GM19239 (cell line): Measurements from ENCODE around the gene TCF7.
"Not testable (repeated sequence)": the region's sequence is repeated elsewhere in the genome, so short reads cannot be mapped to it uniquely, and the experiment has no call there.

Experiments used
- DNase-seq: peaks from one replicate; pipeline ENCODE4 v3.0.0; 2011; ENCODE audit warnings: low spot score; ENCODE audit not compliant: insufficient read length
- FAIRE-seq: peaks from 2 replicates; lab custom pipeline; 2011; peaks lifted over from hg19 to GRCh38; lab: Jason Lieb, UNC

Gene TCF7

GRCh38 chr5:134141331-134142050 lies 27.0 kb downstream of the TCF7 start:
- no peak for DNase-seq
- FAIRE-seq: no peak

- FAIRE-seq (no peak), DNase-seq (no peak)
Observed at GRCh38 chr5:134142052-134142451, 27.6 kb downstream of the TCF7 start.

GRCh38 chr5:134142806-134143205 lies 28.3 kb downstream of the TCF7 start:
- FAIRE-seq (no peak), DNase-seq (no peak)

- no peak for DNase-seq
- FAIRE-seq: no peak
Observed at GRCh38 chr5:134143431-134143830, 28.9 kb downstream of the TCF7 start.

GRCh38 chr5:134143944-134144941 lies 29.8 kb downstream of the TCF7 start:
- FAIRE-seq (no peak), DNase-seq (no peak)

- DNase-seq: no peak
- no peak for FAIRE-seq
Observed at GRCh38 chr5:134145041-134145757, 30.7 kb downstream of the TCF7 start.

- peak; percentile 56 for DNase-seq
- peak; percentile 70 for FAIRE-seq
Observed at GRCh38 chr5:134145779-134146581, 31.5 kb downstream of the TCF7 start.

- FAIRE-seq (no peak), DNase-seq (no peak)
Observed at GRCh38 chr5:134146651-134147518, 32.4 kb downstream of the TCF7 start.

- DNase-seq (no peak), FAIRE-seq (no peak)
Observed at GRCh38 chr5:134148316-134148715, 33.8 kb downstream of the TCF7 start.

- FAIRE-seq (no peak), DNase-seq (no peak)
Observed at GRCh38 chr5:134148986-134149539, 34.6 kb downstream of the TCF7 start.

- FAIRE-seq (no peak), DNase-seq (no peak)
Observed at GRCh38 chr5:134149571-134150303, 35.3 kb downstream of the TCF7 start.

GRCh38 chr5:134151723-134152122 lies 37.2 kb downstream of the TCF7 start:
- DNase-seq (no peak), FAIRE-seq (no peak)

- not testable (repeated sequence) for DNase-seq, FAIRE-seq
Observed at GRCh38 chr5:134152173-134152832, 37.8 kb downstream of the TCF7 start.

GRCh38 chr5:134153241-134153640 lies 38.8 kb downstream of the TCF7 start:
- no peak for DNase-seq
- no peak for FAIRE-seq

- DNase-seq (no peak), FAIRE-seq (no peak)
Observed at GRCh38 chr5:134153657-134154056, 39.2 kb downstream of the TCF7 start.

- FAIRE-seq (peak; percentile 4), DNase-seq (no peak)
Observed at GRCh38 chr5:134161513-134162395, 47.3 kb downstream of the TCF7 start.
